Measurements from ENCODE around the gene ALPK1.

ALPK1 gene

GRCh38 chr4:112284166-112284565, 13.0 kb upstream of the ALPK1 start:
- TF ChIP-seq CTCF (IDR thresholded peaks at IDR 0.05; ENCODE audit: low read depth, low read length): no peak
- H3K4me3 ChIP-seq (replicated peaks in 1 of 2; ENCODE audit: low read depth in 2 of 2, low read length in 2 of 2): peak overlapping the region; percentile 63 to 68
- DNase-seq (ENCODE audit: low read depth in 2 of 2): peak in 1 of 2 donors; percentile 25

- peak; percentile 47 to 54 for DNase-seq (ENCODE audit: low read depth in 2 of 2)
- TF ChIP-seq CTCF (IDR thresholded peaks at IDR 0.05; ENCODE audit: low read depth, low read length): no peak
Measured at GRCh38 chr4:112284662-112285411, 12.3 kb upstream of the ALPK1 start.

GRCh38 chr4:112287258-112287989, 9.7 kb upstream of the ALPK1 start:
- TF ChIP-seq CTCF (IDR thresholded peaks at IDR 0.05; ENCODE audit: low read depth, low read length): no peak
- no peak overlapping the region for H3K4me3 ChIP-seq (replicated peaks in 1 of 2; ENCODE audit: low read depth in 2 of 2, low read length in 2 of 2)
- no peak for DNase-seq (ENCODE audit: low read depth in 2 of 2)

More at GRCh38 chr4:112284662-112285411, 12.3 kb upstream of the ALPK1 start:
- peak overlapping the region; percentile 63 to 68 for H3K4me3 ChIP-seq (replicated peaks in 1 of 2; ENCODE audit: low read depth in 2 of 2, low read length in 2 of 2)

GRCh38 chr4:112288455-112288854, 8.7 kb upstream of the ALPK1 start:
- no peak for DNase-seq (ENCODE audit: low read depth in 2 of 2)
- TF ChIP-seq CTCF (IDR thresholded peaks at IDR 0.05; ENCODE audit: low read depth, low read length): no peak
- H3K4me3 ChIP-seq (replicated peaks in 1 of 2; ENCODE audit: low read depth in 2 of 2, low read length in 2 of 2): no peak overlapping the region

- TF ChIP-seq CTCF (IDR thresholded peaks at IDR 0.05; ENCODE audit: low read depth, low read length): no peak
- DNase-seq (ENCODE audit: low read depth in 2 of 2): no peak
- H3K4me3 ChIP-seq (replicated peaks in 1 of 2; ENCODE audit: low read depth in 2 of 2, low read length in 2 of 2): no peak overlapping the region
Measured at GRCh38 chr4:112289407-112290253, 7.5 kb upstream of the ALPK1 start.

GRCh38 chr4:112290341-112290740, 6.8 kb upstream of the ALPK1 start:
- TF ChIP-seq CTCF (IDR thresholded peaks at IDR 0.05; ENCODE audit: low read depth, low read length): no peak
- DNase-seq (ENCODE audit: low read depth in 2 of 2): no peak
- no peak overlapping the region for H3K4me3 ChIP-seq (replicated peaks in 1 of 2; ENCODE audit: low read depth in 2 of 2, low read length in 2 of 2)
